Right lobe of liver (tissue), 4 donors: Measurements from ENCODE around the gene GNAT3.

Source experiments
- CTCF ChIP-seq, 4 donors: fragments of 200-600 bp in 3 of 4; fragments of 450-650 bp in 1 of 4; IDR thresholded peaks; one replicate each; pipeline versions ENCODE4 v1.5.1 to v1.8.0; 2016 to 2022; ENCODE audit warnings: antibody characterized with exemption in 4 of 4, mild to moderate bottlenecking in 2 of 4
- POLR2A ChIP-seq: fragments of 450-650 bp; IDR thresholded peaks from one replicate; pipeline ENCODE4 v1.6.1; 2017; ENCODE audit warnings: antibody characterized with exemption, mild to moderate bottlenecking
- donor health status: DM: no; HTN: no; CAD: no.
- donor health status: DM: no; HTN: no; CAD: no.
- donor health status: DM: no; HTN: yes; CAD: no.

- TF ChIP-seq POLR2A (no peak), CTCF (IDR thresholded peaks at IDR 0.05) (no peak)
Observed at GRCh38 chr7:80468931-80469714, 42.7 kb downstream of the GNAT3 start.
